ENCODE results near the gene XKR7. TPM values are rescaled to one million over a fixed set of nuclear protein-coding genes. Genes with fewer than 3 reads are reported as not detected.

Gene XKR7
- total and polyA plus RNA-seq, 2 donors (not counting 3 experiments of a cell fraction or from before 2014, with no cell fraction given): 0.04 TPM; not detected in 1

- Histone ChIP-seq H3K4me2 (ENCODE audit: insufficient read depth, low read length) (no peak overlapping the region), H3K4me3 (replicated peaks in 1 of 3; ENCODE audit: insufficient read depth in 1 of 3, low read depth in 1 of 3, low read length in 3 of 3) (no peak overlapping the region), H2AFZ (ENCODE audit: low read depth, low read length) (no peak overlapping the region), H3K79me2 (ENCODE audit: control insufficient read depth, insufficient read depth, low read length) (no peaks in the 10 kb centered on the region), H3K36me3 (ENCODE audit: control insufficient read depth in 2 of 2, extremely low read depth in 1 of 2, insufficient read depth in 2 of 2, low read length in 2 of 2) (no peaks in the 10 kb centered on the region), H3K4me1 (ENCODE audit: control insufficient read depth, extremely low read depth, insufficient read depth, low read length) (peaks cover 5% of the 10 kb centered on the region), H3K27ac (ENCODE audit: insufficient read depth, low read depth, low read length) (no peak overlapping the region), H3K9me1 (replicated peaks; ENCODE audit: control insufficient read depth, extremely low read depth, insufficient read depth, low read length) (no peaks in the 10 kb centered on the region), H3K9me3 (replicated peaks; ENCODE audit: control insufficient read depth, insufficient read depth, low read length) (no peaks in the 10 kb centered on the region), H3K9ac (replicated peaks; ENCODE audit: extremely low read depth, insufficient read depth, low read length) (no peak overlapping the region), H3K27me3 (ENCODE audit: control insufficient read depth in 2 of 2, insufficient read depth in 2 of 2, low read length in 2 of 2) (peaks cover 23 to 31% of the 10 kb centered on the region in 2 experiments), H4K20me1 (replicated peaks; ENCODE audit: control insufficient read depth, extremely low read depth, insufficient read depth, low read length) (no peaks in the 10 kb centered on the region)
- no TSS peak for BruUV-seq (replicated peaks)
- CTCF ChIA-PET: interaction anchor here (0.8 kb wide), 1 partner anchor 145 kb away, joined by 3 read pairs; no protein-coding TSS in a partner anchor
- intact Hi-C loops (cut with micrococcal nuclease) (no loop called here), dilution Hi-C loops (cut with MboI; ENCODE audit: extremely low pct_ligation_motif_present, low sequenced_read_pairs) (no loop called here)
- DNase-seq (ENCODE audit: low read depth, low spot score) (no peak), FAIRE-seq (no peak)
- TF ChIP-seq CTCF (IDR thresholded peaks at IDR 0.05; ENCODE audit: extremely low read depth in 1 of 2, insufficient read depth in 1 of 2, low read depth in 1 of 2, low read length in 2 of 2) (no peak), MAX (IDR thresholded peaks at IDR 0.05; ENCODE audit: insufficient read depth, insufficient read length) (no peak), GATA2 (IDR thresholded peaks at IDR 0.05; ENCODE audit: insufficient read depth, insufficient read length, low read depth, low read length) (no peak), POLR2AphosphoS5 (IDR thresholded peaks at IDR 0.05; ENCODE audit: insufficient read depth, low read depth, low read length) (no peak), MYC (IDR thresholded peaks at IDR 0.05; ENCODE audit: low read depth, low read length) (no peak), FOS (IDR thresholded peaks at IDR 0.05; ENCODE audit: borderline replicate concordance, insufficient read depth, low read length) (no peak), POLR2A (IDR thresholded peaks at IDR 0.05; ENCODE audit: low read depth, low read length) (no peak), JUN (IDR thresholded peaks at IDR 0.05; ENCODE audit: borderline replicate concordance, insufficient read depth, insufficient read length, low read depth) (no peak), EZH2 (IDR thresholded peaks at IDR 0.05; ENCODE audit: borderline replicate concordance, low read depth, low read length, severe bottlenecking) (no peak)
- POLR2A ChIA-PET: no interaction called here
Observed at GRCh38 chr20:31991339-31991705, 23.4 kb downstream of the XKR7 start.
